Measurements from ENCODE around the gene UBTD2. TPM values are rescaled to one million over a fixed set of nuclear protein-coding genes. Genes with fewer than 3 reads are reported as not detected.

The UBTD2 gene
- total RNA-seq, 1 donor, result 28.4 TPM

- DNase-seq (ENCODE audit: low read depth), result no peak
- no peak for TF ChIP-seq CTCF (IDR thresholded peaks at IDR 0.05; ENCODE audit: insufficient read depth, low read length)
- no peak overlapping the region for H3K4me3 ChIP-seq (ENCODE audit: low read depth, low read length)
Observed at GRCh38 chr5:172172912-172173563, 110.5 kb downstream of the UBTD2 start.

GRCh38 chr5:172171118-172171517 is 112.4 kb downstream of the UBTD2 start:
- no peak overlapping the region for H3K4me3 ChIP-seq (ENCODE audit: low read depth, low read length)
- no peak for TF ChIP-seq CTCF (IDR thresholded peaks at IDR 0.05; ENCODE audit: insufficient read depth, low read length)
- DNase-seq (ENCODE audit: low read depth), result no peak

GRCh38 chr5:172170251-172170701 is 113.3 kb downstream of the UBTD2 start:
- no peak overlapping the region for H3K4me3 ChIP-seq (ENCODE audit: low read depth, low read length)
- DNase-seq (ENCODE audit: low read depth), result no peak
- no peak for TF ChIP-seq CTCF (IDR thresholded peaks at IDR 0.05; ENCODE audit: insufficient read depth, low read length)

- no peak for DNase-seq (ENCODE audit: low read depth)
- no peak overlapping the region for H3K4me3 ChIP-seq (ENCODE audit: low read depth, low read length)
- no peak for TF ChIP-seq CTCF (IDR thresholded peaks at IDR 0.05; ENCODE audit: insufficient read depth, low read length)
Observed at GRCh38 chr5:172169216-172169615, 114.3 kb downstream of the UBTD2 start.

- no peak for TF ChIP-seq CTCF (IDR thresholded peaks at IDR 0.05; ENCODE audit: insufficient read depth, low read length)
- no peak overlapping the region for H3K4me3 ChIP-seq (ENCODE audit: low read depth, low read length)
- DNase-seq (ENCODE audit: low read depth), result no peak
Observed at GRCh38 chr5:172168311-172168710, 115.3 kb downstream of the UBTD2 start.

- no peak for DNase-seq (ENCODE audit: low read depth)
- no peak for TF ChIP-seq CTCF (IDR thresholded peaks at IDR 0.05; ENCODE audit: insufficient read depth, low read length)
- H3K4me3 ChIP-seq (ENCODE audit: low read depth, low read length), result no peak overlapping the region
Observed at GRCh38 chr5:172167895-172168294, 115.7 kb downstream of the UBTD2 start.

Measured in fibroblast of the aortic adventitia (primary cell).